HG03565 (cell line): ENCODE measurements around the gene TPRG1L.

Experiments
- ATAC-seq: cut with Tn5 transposase; IDR thresholded peaks from one replicate; pipeline ENCODE4 v1.9.1; 2021; ENCODE audit warnings: mild to moderate bottlenecking, moderate library complexity; ENCODE audit not compliant: unreplicated experiment

TPRG1L gene

DNA sequence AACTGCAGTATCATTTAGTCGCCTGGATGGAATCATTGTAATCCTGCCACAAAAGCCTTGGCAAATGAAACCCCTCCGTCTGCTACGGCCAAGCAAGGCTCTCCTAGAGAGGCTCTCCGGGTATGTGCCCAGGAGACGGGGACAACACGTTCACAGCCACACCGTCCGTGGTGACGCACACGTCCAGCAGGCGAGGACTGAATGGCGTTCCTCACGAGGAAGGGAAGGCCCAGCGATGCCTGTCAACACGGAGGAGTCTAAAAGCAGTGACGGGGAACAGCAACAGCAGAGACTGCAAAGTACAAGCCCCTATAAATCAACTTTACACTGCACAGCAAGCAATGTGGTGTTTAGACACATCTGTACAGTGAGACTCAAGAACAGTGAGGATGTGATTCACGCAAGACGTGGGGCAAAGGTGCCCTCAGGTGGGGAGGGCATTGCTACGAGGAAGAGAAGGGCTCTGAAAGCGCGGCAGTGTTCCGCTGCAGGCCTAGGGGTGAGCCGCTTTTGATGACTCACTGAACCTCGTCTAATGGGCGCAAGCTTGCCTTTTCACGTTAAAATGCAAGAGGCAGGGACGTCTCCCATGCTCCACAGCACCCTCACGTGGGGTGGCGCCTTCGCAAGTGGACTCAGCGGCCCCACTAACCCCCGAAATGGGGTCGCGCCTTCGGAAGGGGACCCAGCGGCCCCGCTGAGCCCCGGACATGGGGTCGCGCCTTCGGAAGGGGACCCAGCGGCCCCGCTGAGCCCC lies 18.3 kb downstream of the TPRG1L start:
- ATAC-seq = no peak

DNA sequence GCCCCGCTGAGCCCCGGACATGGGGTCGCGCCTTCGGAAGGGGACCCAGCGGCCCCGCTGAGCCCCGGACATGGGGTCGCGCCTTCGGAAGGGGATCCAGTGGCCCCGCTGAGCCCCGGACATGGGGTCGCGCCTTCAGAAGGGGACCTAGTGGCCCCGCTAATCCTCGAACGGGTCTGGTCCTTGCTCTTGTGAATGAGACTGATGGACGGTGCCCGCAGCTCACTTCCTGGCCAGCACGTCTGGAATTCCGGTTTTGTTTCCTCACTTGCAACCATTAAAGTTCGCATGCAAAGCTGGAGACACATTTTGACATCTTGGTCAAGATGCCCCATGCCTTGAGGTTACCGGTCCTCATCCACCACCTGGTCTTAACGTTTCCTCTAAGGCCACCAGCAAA lies 19.5 kb downstream of the TPRG1L start:
- no peak for ATAC-seq

DNA sequence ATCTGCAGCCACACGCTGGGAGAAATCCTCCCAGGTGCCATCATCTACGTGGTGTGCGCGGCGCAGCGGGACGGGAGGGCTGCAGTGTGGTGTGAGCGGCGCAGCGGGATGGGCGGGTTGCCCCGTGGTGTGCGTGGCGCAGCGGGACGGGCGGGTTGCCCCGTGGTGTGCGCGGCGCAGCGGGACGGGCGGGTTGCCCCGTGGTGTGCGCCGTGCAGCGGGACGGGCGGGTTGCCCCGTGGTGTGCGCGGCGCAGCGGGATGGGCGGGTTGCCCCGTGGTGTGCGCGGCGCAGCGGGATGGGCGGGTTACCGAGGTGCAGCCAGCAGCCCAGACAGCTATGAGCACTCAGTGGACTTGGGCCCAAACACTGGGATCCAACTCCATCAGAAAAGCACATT lies 20.4 kb downstream of the TPRG1L start:
- no peak for ATAC-seq

DNA sequence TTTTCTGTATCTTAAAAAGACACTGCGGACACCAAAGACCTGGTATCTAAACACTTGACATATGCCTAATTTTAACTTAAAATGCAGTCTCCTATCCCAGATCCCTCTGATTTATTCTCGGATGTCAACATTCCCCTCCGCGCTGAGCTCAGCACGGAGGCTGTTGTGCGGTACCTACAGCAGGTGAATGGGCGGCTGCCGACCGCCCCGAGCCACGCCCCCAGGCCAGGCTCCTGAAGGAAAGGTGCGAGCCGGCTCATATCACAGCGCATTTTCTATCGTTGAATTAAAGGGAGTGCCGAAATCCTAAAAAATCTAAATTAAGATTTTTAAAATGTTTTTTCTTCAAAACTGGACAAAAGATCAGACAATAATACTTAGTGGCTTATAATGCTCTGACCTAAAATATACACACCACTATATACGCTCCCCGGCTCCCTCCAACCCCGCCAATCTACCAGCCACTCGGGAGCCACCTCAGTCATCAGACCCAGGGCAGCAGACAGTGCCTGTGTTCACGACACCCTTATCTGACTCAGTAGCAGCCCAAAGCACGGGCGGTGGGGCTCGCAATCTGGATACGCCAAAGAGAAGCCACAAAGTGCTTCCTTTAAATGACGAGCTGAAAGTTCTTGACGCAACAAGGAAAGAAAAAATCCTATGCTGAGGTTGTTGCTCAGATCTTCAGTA lies 21.0 kb downstream of the TPRG1L start:
- no peak for ATAC-seq

DNA sequence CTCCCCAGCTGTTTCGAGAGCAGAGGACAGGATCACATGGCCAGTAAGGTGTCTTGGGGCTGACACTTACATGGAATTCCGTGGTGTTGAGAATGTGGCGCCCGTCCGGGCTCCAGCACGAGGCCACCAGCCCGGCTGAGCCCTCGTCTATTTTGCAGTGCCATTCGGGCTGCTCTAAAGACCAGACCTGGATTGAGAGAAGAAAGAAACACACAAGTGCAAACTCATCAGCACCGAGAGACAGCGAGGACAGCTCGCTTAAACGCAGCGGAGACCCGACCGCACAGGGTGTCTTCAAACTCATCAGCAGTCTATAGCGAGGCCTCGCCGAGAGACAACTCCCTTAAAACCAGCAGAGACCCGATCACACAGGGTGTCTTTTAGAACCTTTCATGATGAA lies 21.8 kb downstream of the TPRG1L start:
- no peak for ATAC-seq

DNA sequence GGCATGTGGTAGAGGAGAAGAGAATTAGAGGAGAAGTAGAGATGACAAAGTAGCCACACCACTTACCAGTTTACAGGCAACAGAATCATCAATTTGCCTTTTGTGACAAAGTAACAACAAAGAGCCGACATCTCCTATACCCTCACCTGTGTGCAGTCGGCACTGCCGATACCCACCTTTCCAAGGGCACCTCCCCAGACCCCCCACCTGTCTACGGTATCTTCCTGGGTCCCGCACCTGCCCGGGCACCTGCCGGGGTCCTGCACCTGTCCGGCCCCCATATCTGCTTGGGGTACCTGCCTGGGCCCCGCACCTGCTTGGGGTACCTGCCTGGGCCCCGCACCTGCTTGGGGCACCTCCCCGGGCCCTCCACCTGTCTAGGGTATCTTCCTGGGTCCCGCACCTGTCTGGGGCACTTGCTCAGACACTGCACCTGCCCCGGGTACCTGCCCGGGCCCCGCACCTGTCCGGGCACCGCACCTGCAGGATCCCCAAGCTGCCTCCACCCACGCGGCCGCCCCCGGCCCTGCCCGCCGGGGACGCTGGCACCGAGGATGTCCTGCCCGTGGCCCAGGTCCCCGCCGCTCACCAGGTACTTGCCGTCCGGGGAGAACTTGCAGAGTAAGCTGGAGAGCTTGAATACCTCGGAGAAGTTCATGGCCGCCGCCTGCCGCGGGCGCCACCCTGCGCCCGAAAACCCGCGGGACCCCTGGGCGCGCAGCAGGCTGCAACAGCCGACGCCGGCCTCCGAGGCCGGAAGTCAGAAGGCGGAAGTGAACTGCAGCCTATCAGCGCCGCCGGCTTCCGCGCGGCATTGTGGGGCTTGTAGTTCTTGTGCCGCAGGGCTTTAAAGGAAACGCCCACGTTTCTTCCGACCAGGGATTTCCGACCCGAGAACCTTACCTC lies 24.8 kb downstream of the TPRG1L start, which contains the start of gene WRAP73:
WRAP73 (minus strand) TSS at position 762 of the 906 bp plus-strand sequence; CDS start at position 658, 104 bp downstream.
- ATAC-seq = peak; percentile 89

DNA sequence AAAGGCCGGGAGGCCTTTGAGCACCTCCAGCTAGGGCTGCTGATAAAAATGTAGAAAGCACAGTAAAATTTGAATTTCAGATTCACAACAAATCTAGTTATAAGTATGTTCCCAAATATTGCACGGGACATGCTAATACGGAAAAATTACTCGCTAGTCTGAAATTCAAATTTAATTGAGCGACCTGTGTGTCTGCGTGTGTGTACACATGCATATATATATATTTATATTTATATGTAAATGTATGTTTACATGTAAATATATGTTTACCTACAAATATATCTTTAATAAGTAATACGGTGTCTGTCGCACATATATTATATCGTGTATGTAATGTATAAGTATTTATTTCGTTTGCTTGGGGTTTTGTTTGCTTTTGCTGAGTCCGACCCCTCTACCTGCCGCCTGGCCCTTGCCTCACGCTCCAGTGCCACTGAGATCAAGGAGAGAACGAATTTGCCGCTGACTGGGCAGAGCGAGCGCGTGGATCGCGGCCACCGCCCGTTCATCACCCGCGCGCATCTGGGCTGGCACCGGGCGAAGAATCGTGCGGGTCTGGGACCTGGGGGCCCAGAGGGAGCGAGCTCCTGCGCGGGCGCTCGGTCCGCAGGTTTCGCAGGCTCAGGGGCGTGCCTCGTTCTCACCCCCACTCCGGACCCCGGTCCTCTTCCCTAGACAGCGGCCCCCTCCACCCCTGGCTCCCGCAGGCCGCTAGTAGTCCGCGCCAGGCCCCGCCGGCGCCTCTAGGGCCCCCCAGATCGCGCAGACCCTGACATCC lies 25.6 kb downstream of the TPRG1L start:
- ATAC-seq = no peak

DNA sequence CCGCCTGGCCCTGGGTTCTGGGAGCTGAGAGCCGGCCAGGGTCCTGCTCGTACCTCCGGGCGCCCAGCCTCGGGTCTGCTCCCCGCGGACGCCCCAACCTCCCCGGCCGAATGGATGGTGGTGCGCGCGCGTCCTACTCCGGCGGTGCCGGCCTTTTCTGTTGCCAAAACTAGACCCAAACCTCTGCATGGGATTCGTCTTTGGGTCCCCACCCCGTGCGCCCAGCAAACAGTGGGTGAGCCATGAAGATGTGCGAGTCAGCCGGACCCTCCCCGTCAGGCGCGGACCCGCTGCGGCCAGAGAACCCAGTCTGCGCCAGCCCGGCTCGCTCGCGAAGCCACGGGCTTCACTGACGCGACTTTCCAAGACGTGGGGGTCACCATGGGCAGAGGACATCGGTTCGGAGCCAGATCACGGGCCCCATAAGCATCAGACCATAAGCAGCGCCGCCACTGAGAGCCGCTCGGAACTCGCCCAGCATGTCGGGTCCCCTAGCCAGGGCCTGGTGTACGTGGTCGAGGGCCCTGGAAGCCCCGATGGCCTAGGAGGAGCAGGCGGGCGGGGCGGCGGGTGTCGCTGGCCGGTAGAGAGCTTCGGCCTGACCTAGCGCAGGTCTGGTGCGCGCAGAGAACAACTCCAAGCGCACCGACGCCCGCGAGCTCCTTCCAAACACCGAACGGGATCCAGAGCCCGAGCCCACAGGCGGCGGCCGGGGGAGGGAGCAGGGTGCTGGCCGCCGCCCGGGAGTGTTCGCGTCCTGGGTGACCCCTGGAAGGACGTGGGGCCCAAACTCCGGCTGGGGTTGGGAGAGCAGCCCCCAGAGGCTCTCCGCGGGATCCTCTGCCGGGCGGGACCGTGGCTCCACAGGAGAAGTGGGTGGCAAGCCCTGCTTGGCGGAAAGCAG lies 26.5 kb downstream of the TPRG1L start:
- ATAC-seq = no peak

DNA sequence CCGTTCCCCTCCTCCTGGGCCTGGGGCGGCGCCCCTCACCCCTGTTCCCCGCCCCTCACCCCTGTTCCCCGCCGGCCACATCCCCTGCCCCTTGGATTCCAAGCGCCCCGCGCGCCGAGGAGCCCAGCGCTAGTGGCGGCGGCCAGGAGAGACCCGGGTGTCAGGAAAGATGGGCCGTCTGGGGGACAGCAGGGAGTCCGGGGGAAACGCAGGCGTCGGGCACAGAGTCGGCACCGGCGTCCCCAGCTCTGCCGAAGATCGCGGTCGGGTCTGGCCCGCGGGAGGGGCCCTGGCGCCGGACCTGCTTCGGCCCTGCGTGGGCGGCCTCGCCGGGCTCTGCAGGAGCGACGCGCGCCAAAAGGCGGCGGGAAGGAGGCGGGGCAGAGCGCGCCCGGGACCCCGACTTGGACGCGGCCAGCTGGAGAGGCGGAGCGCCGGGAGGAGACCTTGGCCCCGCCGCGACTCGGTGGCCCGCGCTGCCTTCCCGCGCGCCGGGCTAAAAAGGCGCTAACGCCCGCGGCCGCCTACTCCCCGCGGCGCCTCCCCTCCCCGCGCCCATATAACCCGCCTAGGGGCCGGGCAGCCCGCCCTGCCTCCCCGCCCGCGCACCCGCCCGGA lies 27.2 kb downstream of the TPRG1L start, which contains the start of gene TP73:
TP73 (plus strand) TSS at position 587 of the 618 bp plus-strand sequence. CDS start 29,850 bp downstream, outside the sequence.
- ATAC-seq = no peak

DNA sequence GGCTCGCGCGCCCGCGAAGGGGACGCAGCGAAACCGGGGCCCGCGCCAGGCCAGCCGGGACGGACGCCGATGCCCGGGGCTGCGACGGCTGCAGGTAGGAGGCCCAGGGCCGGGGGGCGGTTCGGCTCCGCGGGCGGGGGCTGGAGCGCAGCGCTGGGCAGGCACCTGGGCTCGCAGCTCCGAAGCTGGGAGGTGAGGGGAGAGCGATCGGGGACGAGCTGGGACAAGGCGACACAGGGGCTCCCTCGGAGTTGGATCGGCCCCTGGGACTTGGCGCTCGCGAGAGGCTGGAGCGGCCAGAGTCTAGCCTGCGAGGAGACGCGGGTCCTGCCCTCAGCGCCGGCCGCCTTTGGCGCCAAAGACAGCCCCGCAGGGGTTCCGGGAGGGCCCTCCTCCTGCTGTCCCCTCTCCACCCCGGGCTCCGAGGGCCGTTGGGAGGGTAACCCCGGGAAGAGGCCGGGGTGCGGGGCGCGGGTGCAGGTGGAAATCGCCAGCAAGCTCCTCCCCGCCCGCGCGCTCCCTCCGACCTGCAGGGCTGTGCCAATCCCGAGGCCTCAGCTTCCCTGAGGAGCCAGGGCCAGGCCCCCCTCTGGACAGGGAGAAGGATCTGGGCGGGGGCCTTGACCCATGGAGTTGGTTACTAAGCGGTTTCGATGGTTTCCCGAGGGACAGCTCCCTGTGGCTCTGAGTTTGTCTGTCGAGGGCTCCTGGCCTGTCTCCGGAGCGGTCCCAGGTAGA lies 27.9 kb downstream of the TPRG1L start:
- ATAC-seq = no peak

DNA sequence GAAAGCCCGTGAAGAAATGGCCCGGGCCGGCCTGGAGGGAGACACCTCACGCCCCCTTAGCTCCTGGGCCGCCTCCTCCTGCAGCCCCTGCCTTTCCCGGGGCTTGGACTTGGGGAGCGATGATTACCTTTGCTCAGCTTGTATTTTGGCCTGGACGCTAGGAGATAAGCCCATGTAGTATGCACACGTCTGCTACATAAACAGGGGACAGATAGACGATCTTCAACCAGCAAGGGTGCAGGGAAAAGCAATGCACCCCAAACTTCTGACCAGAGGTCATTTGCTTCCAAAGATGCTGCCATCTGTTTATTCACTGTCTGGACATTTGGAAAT lies 28.4 kb downstream of the TPRG1L start:
- ATAC-seq = no peak

DNA sequence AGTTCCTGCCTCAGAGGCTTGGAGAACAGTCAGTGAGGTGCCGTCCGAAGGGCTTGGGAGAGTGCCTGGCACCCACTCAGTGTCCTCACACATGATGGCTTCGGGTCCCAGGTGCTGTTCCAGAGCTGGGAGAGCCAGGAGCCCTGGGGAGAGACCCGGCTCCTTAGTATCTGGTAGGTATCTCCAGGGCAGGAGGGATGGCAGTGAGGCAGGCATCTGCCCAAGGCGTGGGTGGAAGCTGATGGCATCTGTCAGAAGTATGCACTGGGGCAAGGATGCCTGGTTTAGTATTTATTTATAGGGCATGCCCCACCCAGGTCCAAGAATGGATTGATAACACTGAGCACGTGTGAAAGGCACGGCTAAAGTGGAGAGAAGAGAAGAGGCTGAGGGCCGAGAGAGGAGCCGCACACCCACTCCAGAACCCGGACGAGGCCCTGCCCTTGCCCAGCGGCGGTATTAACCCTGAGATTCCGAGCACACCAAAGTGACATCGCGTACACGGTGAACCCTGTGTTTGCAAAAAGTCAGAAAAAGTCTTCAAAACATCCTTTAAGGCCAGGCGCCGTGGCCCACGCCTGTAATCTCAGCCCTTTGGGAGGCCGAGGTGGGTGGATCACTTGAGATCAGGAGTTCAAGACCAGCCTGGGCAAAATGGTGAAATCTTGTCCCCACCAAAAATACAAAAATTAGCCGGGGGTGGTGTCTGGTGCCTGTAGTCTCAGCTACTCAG lies 29.9 kb downstream of the TPRG1L start:
- ATAC-seq = no peak

DNA sequence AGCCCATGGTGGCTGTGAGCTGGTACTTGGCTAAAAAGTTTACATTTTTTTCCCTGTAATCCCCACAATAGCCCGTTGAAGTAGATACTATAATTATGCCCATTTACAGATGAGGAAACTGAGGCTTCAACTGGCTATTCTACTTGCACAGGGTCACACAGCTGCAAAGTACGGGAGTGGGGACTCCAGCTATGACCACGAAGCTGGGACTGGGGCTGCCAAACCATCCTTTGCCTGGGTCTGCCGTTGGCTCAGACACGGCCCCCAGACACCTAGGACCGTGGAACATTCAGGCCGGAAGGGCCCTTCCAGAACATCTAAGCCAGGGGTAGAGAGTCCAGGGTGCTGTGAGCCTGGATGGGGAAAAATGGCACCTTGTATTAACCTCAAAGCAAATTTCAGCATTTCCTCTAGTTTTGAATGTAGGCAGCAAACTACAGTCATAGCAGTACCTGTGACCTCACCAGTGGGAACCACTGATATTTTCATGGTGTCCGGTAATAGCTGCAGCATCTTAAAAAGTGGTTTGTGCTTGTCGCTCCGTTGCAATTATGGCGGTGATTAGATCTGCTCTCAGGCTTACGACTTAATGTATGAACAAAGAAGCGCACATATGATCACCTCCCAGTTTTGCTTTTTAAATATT lies 31.8 kb downstream of the TPRG1L start:
- ATAC-seq = peak; percentile 56

DNA sequence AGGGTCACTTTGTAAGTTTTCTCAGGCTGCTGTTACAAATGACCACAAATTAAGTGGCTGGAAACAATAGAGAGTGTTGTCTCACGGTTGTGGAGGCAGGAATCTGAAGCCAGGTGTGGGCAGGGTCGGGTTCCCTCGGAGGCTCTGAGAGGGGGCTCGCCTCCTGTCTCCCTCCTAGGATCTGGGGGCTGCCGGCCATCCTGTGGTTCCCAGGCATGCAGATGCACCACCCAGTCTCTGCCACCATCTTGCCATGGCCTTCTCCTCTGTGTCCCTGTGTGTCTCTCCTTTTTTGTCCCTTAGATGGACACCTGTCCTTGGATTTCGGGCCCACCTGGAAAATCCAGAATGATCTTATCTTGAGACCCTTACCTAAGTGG lies 32.3 kb downstream of the TPRG1L start:
- no peak for ATAC-seq

DNA sequence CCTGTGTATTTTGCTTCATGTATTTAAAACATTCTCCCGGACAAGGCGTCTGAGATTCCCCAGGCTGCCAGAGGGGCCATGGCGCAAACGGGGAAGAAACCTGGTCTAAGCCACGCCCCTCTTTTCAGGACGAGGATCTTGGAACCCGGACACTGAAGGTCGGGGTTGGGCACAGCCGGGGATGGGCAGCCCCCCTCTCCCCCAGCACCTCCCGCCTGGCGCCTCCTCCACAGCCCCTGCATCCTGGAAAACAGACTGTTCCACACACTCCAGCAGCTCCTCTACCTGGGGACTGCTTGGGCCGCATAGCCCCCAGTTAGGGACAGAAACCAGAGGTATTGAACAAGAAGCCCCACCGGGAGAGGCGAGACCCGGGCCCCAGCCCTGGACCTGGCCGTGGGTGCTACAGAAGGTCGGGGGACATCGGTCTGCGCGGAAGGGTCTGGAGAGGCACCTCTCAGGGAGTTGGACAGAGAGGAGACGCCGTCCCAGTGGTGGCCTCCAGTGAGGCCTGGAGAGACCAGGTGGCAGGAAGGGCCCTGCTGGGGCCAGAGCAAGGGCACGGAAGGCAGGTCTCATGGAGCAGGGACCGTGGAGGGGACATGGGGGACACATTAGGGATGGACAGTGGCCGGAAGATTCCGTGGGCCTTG lies 32.9 kb downstream of the TPRG1L start:
- ATAC-seq = no peak

DNA sequence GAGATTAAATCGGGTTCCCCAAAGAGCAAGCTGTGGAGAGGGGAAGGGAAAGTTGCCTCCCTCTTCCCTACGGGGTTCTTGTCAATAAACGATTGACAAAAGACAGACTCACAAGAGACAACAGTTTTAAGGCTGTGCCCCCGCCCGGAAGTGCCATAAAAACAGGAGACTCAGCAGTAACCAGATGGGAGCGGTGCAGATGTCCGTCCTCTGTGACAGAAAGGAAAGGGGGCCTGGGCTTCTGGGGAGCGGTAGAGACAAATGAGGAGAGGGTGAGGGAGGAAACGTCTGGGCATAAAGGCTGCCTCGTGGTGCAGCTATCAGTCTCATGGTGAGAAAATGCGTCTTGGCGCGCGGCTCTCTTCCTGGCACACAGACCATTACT lies 33.4 kb downstream of the TPRG1L start:
- no peak for ATAC-seq

DNA sequence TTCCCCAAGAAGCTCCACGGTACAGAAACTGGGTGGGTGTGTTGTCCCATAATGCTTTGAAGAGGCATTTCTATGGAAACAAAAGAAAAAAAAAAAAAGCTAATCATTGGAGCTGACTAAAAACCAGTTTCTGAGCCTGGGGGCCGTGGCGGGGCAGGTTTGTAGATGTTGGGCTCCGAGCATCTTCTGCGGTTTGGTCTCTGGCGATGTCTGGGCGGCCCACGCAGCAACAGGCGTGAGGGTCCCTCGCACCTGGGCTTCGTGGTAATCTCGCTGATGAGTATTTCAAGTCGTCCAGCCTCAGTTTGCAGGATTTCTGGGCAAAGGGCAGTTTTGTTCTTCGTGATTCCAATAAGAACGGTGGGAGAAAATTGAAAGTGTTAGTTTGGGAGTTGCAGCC lies 34.3 kb downstream of the TPRG1L start:
- ATAC-seq = no peak
